ENCODE measurements around the gene CDA.
"Not testable (repeated sequence)": the region's sequence is repeated elsewhere in the genome, so short reads cannot be mapped to it uniquely, and the experiment has no call there.

CDA gene

DNA sequence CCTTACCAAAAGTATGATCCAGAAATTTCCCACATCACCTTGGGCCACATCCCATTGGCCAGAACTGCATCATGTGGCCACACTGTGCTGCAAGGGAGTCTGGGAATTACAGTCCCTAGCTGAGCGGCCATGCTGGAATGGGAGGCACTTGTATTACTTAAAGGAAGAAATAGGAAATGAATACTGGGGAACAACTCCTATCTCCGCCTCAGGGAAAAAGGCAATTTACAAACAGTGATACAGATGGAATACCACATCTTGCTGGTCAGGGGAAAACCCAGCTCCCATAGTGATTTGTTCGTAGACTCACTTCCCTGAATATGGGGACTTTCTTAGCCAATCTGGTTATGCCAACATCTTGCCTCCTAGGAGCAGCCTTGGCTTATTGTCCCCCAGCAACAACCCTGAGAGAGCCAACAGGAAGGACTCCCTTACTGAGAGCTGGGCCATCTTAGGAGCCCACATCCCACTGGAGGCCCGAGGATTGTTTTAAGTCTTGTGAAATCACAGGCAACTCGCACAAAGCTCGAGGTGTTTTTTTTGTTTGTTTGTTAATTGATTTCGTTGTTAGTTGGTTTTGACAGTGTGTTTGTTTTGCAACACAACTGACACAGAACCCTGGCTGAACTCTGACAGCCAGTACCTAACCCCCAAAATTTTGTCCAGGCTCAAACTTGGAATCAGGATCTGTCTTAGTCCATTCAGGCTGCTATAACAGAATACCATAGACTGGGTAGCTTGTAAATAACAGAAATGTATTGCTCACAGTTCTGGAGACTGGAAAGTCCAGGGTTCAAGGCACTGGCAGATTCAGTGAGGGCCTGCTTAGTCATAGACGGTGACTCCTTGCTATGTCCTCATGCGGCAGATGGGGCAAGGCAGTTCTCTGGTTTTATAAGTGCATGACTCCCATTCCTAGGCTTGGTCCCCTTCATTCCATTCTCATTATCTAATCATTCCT is 14.9 kb downstream of the CDA start:
- TF ChIP-seq, protein P1, sequence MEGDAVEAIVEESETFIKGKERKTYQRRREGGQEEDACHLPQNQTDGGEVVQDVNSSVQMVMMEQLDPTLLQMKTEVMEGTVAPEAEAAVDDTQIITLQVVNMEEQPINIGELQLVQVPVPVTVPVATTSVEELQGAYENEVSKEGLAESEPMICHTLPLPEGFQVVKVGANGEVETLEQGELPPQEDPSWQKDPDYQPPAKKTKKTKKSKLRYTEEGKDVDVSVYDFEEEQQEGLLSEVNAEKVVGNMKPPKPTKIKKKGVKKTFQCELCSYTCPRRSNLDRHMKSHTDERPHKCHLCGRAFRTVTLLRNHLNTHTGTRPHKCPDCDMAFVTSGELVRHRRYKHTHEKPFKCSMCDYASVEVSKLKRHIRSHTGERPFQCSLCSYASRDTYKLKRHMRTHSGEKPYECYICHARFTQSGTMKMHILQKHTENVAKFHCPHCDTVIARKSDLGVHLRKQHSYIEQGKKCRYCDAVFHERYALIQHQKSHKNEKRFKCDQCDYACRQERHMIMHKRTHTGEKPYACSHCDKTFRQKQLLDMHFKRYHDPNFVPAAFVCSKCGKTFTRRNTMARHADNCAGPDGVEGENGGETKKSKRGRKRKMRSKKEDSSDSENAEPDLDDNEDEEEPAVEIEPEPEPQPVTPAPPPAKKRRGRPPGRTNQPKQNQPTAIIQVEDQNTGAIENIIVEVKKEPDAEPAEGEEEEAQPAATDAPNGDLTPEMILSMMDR (IDR thresholded peaks at IDR 0.05; ENCODE audit: low read depth, low read length), result no peak
- in situ Hi-C loops (cut with HindIII; ENCODE audit: low sequenced_read_pairs), result no loop called here
- DNase-seq (ENCODE audit: low read depth, low spot score), result peak; percentile 68
- no peak overlapping the region for H3K4me3 ChIP-seq (ENCODE audit: low read depth, low read length)

DNA sequence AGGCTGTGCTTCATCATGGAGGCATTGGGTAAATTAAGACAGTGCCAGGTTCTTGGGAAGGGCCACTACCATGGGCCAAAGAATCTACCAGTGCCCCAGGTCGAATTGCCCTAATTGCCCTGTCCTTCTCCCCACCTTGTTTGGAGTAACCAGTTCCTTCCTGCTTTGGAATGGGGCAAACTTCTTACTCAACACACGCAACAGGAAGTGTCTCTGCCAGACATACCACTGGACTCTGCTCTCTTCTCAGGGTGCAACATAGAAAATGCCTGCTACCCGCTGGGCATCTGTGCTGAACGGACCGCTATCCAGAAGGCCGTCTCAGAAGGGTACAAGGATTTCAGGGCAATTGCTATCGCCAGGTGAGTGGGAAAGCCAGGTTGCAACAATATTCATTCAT is 15.8 kb downstream of the CDA start:
- TF ChIP-seq, protein P1 (IDR thresholded peaks at IDR 0.05; ENCODE audit: low read depth, low read length), result no peak
- no peak overlapping the region for H3K4me3 ChIP-seq (ENCODE audit: low read depth, low read length)
- DNase-seq (ENCODE audit: low read depth, low spot score), result no peak
- in situ Hi-C loops (cut with HindIII; ENCODE audit: low sequenced_read_pairs), result no loop called here

DNA sequence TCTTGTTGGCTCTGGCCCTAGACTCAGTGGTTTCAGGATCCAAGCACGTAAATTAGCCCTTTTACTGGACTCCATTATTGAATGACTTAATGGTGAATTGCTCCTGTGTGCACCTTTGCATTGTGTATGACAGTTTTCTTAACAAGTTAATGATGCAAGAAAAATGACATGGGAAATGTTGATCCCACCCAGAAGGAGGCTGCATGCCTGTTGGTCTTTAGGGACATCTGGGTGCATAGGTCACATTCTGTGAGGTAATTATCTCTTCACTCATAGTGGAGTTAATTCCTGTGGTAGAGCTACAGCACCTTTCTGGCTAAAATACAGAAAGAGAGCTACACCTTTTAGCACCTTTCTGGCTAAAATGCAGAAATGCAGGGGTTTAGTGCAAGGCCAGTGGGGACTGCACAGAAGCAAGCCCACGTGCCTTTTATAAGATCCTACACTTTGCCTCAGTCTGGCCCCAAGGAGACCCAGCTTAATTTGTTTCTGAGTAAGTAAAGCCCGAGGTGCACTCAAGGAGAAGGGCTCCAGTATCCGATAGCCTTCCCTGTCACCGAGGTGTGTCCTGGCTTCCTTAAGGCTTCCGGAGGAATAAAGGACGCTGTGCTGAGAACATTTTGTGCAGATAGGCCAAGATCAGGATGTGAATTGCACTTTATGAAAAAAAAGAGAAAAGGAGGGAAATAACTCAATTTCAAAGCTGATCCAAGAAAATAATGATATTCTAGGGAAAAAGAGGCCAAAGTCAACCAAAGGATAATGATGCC is 18.1 kb downstream of the CDA start:
- H3K4me3 ChIP-seq (ENCODE audit: low read depth, low read length); DNase-seq (ENCODE audit: low read depth, low spot score); in situ Hi-C loops (cut with HindIII; ENCODE audit: low sequenced_read_pairs): not testable (repeated sequence)

DNA sequence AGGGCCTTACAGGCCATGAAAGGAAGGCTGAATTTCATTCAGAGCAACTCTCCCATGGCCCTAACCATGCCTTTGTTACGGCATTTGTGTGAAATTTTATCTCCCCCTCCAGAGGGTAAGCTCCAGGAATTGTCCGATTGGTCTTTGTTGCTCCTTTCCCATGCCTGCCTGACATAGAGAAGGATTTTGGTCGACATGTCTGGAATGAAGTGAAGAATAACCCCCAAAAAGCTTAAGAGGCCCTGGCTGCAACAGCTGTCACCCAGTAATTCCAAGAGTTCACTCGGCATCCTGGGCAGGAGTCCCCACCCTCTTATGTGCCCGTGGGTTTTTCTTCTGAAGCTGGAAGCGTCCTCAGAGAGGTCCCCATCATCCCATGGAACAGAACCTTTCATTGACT is 20.6 kb downstream of the CDA start:
- in situ Hi-C loops (cut with HindIII; ENCODE audit: low sequenced_read_pairs), result no loop called here
- TF ChIP-seq, protein P1 (IDR thresholded peaks at IDR 0.05; ENCODE audit: low read depth, low read length), result no peak

DNA sequence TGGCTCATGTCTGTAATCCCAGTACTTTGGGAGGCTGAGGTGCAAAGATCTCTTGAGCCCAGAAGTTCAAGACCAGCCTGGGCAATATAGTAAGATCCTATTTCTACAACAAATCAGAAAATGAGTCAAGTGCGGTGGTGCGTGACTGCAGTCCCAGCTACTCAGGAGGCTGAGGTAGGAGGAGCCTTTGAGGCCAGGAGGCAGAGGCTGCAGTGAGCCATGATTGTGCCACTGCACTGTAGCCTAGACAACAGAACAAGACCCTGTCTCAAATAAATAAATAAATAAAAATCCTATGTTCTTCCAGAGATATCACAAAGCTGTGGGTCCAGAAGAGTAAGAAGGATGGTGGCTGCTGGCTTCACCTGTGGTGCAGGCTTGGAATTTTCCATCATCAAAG is 22.1 kb downstream of the CDA start:
- no peak for DNase-seq (ENCODE audit: low read depth, low spot score)
- in situ Hi-C loops (cut with HindIII; ENCODE audit: low sequenced_read_pairs), result no loop called here
- TF ChIP-seq, protein P1 (IDR thresholded peaks at IDR 0.05; ENCODE audit: low read depth, low read length), result no peak
- no peak overlapping the region for H3K4me3 ChIP-seq (ENCODE audit: low read depth, low read length)

More for the DNA sequence above, 20.6 kb downstream of the CDA start:
- DNase-seq (ENCODE audit: low read depth, low spot score), result no peak
- no peak overlapping the region for H3K4me3 ChIP-seq (ENCODE audit: low read depth, low read length)

DNA sequence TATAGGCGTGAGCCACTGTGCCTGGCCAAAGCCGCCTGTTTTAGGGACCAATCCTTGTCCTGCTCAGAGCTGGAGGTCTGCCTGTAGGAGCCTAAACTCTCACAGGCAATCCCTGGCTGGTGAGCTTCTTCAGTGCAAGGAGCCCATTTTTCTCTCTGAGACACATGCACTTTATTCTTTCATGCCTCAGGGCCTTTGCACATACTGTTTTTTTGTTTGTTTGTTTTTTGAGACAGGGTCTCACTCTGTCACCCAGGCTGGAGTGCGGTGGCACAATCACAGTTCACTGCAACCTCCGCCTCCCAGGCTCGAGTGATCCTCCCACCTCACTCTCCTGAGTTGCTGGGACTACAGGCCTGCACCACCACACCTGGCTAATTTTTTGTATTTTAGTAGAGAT is 22.8 kb downstream of the CDA start:
- no peak overlapping the region for H3K4me3 ChIP-seq (ENCODE audit: low read depth, low read length)
- DNase-seq (ENCODE audit: low read depth, low spot score), result no peak
- TF ChIP-seq, protein P1 (IDR thresholded peaks at IDR 0.05; ENCODE audit: low read depth, low read length), result no peak
- in situ Hi-C loops (cut with HindIII; ENCODE audit: low sequenced_read_pairs), result no loop called here
